HCT116 (cell line): Measurements from ENCODE around the gene SARS1. TPM values are rescaled to one million over a fixed set of nuclear protein-coding genes. Genes with fewer than 3 reads are reported as not detected.

ENCODE experiments used
- ATAC-seq: fragments of 200-7000 bp; cut with Tn5 transposase; 2 replicates; pipeline ENCODE4 v1.9.1; 2020; ENCODE audit warnings: mild to moderate bottlenecking, moderate library complexity
- BruUV-seq: library from RNA; stranded (reverse); fragments of 400-500 nt; replicated peaks from 2 replicates; lab custom pipeline; 2021; lab: Mats Ljungman, UMichigan
- CTCF ChIA-PET: fragments of 300-600 bp; sonication (Branson Sonifier 250); formaldehyde crosslinking; loops from one replicate; lab custom pipeline; 2021; ENCODE audit warnings: antibody characterized with exemption; lab: Charles Lee
- POLR2A ChIA-PET: fragments of 300-600, 350-600 bp; sonication (Branson Sonifier 250); formaldehyde crosslinking; loops from one replicate; lab custom pipeline; 2021; ENCODE audit warnings: antibody characterized with exemption; lab: Charles Lee
- RAD21 ChIA-PET, 2 experiments: fragments of 300-600 bp; sonication (Branson Sonifier 250); formaldehyde crosslinking; loops; one replicate each; lab custom pipeline; 2023; ENCODE audit warnings: low total read pairs in 2 of 2; ENCODE audit not compliant: uncharacterized antibody in 2 of 2, unreplicated experiment in 2 of 2, low non-redundant PET in 1 of 2; lab: Charles Lee
- DNase-seq: peaks from one replicate; pipeline ENCODE4 v3.0.0-alpha.2; 2010; ENCODE audit warnings: low read depth, low spot score
- H2AFZ ChIP-seq: fragments of 200-600 bp; shearing (Covaris generic), sonication (generic); 2 replicates; pipeline ENCODE4 v1.6.1; 2017; ENCODE audit warnings: low read depth, mixed run types, mixed read lengths, antibody characterized with exemption, low read length; ENCODE audit not compliant: poor library complexity, severe bottlenecking
- H3K27ac ChIP-seq: 2 replicates; pipeline ENCODE4 v1.5.1; 2012; ENCODE audit warnings: low read depth, low read length
- H3K27me3 ChIP-seq: fragments of 200-600 bp; sonication (generic); 2 replicates; pipeline ENCODE4 v1.6.1; 2016; ENCODE audit warnings: mixed run types, low read length, mixed read lengths; ENCODE audit not compliant: insufficient read depth
- H3K36me3 ChIP-seq, 2 experiments: fragments of 200-500 bp in 1 of 2; fragments of 200-600 bp in 1 of 2; sonication (Bioruptor generic) in 1 of 2; sonication (generic) in 1 of 2; 2 replicates each; pipeline versions ENCODE4 v1.5.1 to v1.6.1; 2014 to 2016; ENCODE audit warnings: low read length in 2 of 2, inconsistent platforms in 1 of 2, mixed read lengths in 1 of 2, mixed run types in 1 of 2; ENCODE audit not compliant: insufficient read depth in 2 of 2, control insufficient read depth in 1 of 2
- H3K4me1 ChIP-seq, 2 experiments: fragments of 200-600 bp in 1 of 2; sonication (generic) in 1 of 2; 2 replicates each; pipeline versions ENCODE4 v1.5.1 to v1.6.1; 2012 to 2017; ENCODE audit warnings: low read length in 2 of 2, inconsistent platforms in 1 of 2, mild to moderate bottlenecking in 1 of 2, mixed read lengths in 1 of 2, mixed run types in 1 of 2, moderate library complexity in 1 of 2; ENCODE audit not compliant: insufficient read depth in 2 of 2, control insufficient read depth in 1 of 2
- H3K4me2 ChIP-seq: fragments of 200-600 bp; sonication (generic); 2 replicates; pipeline ENCODE4 v1.6.1; 2017; ENCODE audit warnings: mixed run types, low read length, mixed read lengths
- H3K4me3 ChIP-seq, 2 experiments: fragments of 200-600 bp in 1 of 2; sonication (generic) in 1 of 2; replicated peaks in 1 of 2; 2 replicates each; pipeline ENCODE4 v1.5.1; 2011 to 2016; ENCODE audit warnings: low read length in 2 of 2, control low read depth in 1 of 2, low read depth in 1 of 2, mild to moderate bottlenecking in 1 of 2, mixed read lengths in 1 of 2, mixed run types in 1 of 2
- H3K79me2 ChIP-seq: fragments of 200-600 bp; sonication (generic); 2 replicates; pipeline ENCODE4 v1.6.1; 2017; ENCODE audit warnings: mild to moderate bottlenecking, mixed run types, low read length, moderate library complexity, mixed read lengths; ENCODE audit not compliant: insufficient read depth
- H3K9ac ChIP-seq: fragments of 200-600 bp; sonication (generic); 2 replicates; pipeline ENCODE4 v1.6.1; 2016; ENCODE audit warnings: low read length, mixed read lengths
- H3K9me2 ChIP-seq: fragments of 200-600 bp; sonication (generic), shearing (Covaris generic); 2 replicates; pipeline ENCODE4 v1.6.1; 2017; ENCODE audit warnings: mixed run types, mild to moderate bottlenecking, moderate library complexity; ENCODE audit not compliant: insufficient read depth
- H3K9me3 ChIP-seq, 2 experiments: fragments of 200-500 bp in 1 of 2; fragments of 200-600 bp in 1 of 2; sonication (Bioruptor generic) in 1 of 2; sonication (generic) in 1 of 2; 2 replicates each; pipeline ENCODE4 v1.6.1; 2014 to 2017; ENCODE audit warnings: low read length in 2 of 2, mixed read lengths in 2 of 2, inconsistent platforms in 1 of 2, low read depth in 1 of 2, mild to moderate bottlenecking in 1 of 2, mixed run types in 1 of 2, moderate library complexity in 1 of 2; ENCODE audit not compliant: control insufficient read depth in 1 of 2, insufficient read depth in 1 of 2
- H4K20me1 ChIP-seq: fragments of 200-600 bp; sonication (generic), shearing (Covaris generic); 2 replicates; pipeline ENCODE4 v1.6.1; 2017; ENCODE audit warnings: mixed run types, mild to moderate bottlenecking, moderate library complexity; ENCODE audit not compliant: insufficient read depth
- CBX3 ChIP-seq: IDR thresholded peaks from 2 replicates; pipeline ENCODE4 v1.6.1; 2012; ENCODE audit warnings: low read depth
- CEBPB ChIP-seq: IDR thresholded peaks from 2 replicates; pipeline ENCODE4 v1.6.1; 2012; ENCODE audit warnings: low read depth
- EGR1 ChIP-seq: IDR thresholded peaks from 2 replicates; pipeline ENCODE4 v1.6.1; 2012; ENCODE audit warnings: low read depth
- EZH2phosphoT487 ChIP-seq: fragments of 200-600 bp; IDR thresholded peaks from 2 replicates; pipeline ENCODE4 v1.6.1; 2018; ENCODE audit warnings: antibody characterized with exemption, borderline replicate concordance
- FOSL1 ChIP-seq: IDR thresholded peaks from 2 replicates; pipeline ENCODE4 v1.6.1; 2012; ENCODE audit warnings: low read depth
- POLR2AphosphoS5 ChIP-seq: IDR thresholded peaks from 2 replicates; pipeline ENCODE4 v1.6.1; 2011; ENCODE audit warnings: mild to moderate bottlenecking, low read depth, low read length, moderate library complexity
- RAD21 ChIP-seq: IDR thresholded peaks from 2 replicates; pipeline ENCODE4 v1.6.1; 2012; ENCODE audit warnings: low read depth, mild to moderate bottlenecking
- SIN3A ChIP-seq: IDR thresholded peaks from 2 replicates; pipeline ENCODE4 v1.6.1; 2012; ENCODE audit warnings: low read depth
- YY1 ChIP-seq: IDR thresholded peaks from 2 replicates; pipeline ENCODE4 v1.6.1; 2011; ENCODE audit warnings: low read length, low read depth, moderate library complexity, mild to moderate bottlenecking; ENCODE audit not compliant: insufficient replicate concordance; ENCODE audit errors: extremely low read depth
- ZFX ChIP-seq: fragments of 450-650 bp; IDR thresholded peaks from 2 replicates; pipeline ENCODE4 v1.6.1; 2017
- ZNF274 ChIP-seq: fragments of 200-500 bp; sonication (Bioruptor generic); IDR thresholded peaks from 2 replicates; pipeline ENCODE4 v1.6.1; 2014; ENCODE audit warnings: mild to moderate bottlenecking, low read depth, low read length, inconsistent platforms
- intact Hi-C: fragments of 100-400 bp; cut with micrococcal nuclease; formaldehyde crosslinking; loops from 2 replicates; pipeline ENCODE4 v1.10.0; 2022
- total RNA-seq: library from RNA; stranded (reverse); gene quantifications from one replicate; pipeline ENCODE4 v1.2.1, GENCODE V29; 2021; ENCODE audit not compliant: unreplicated experiment
- TF ChIP-seq, protein P1 (sequence below), 3 experiments: fragments of 200-600 bp in 1 of 3; sonication (generic) in 1 of 3; IDR thresholded peaks in 2 of 3; conservative IDR thresholded peaks in 1 of 3; 2 replicates each; pipeline ENCODE4 v1.5.1; 2012 to 2017; ENCODE audit warnings: low read depth in 2 of 3, low read length in 2 of 3, antibody characterized with exemption in 1 of 3, borderline replicate concordance in 1 of 3, control low read depth in 1 of 3, mild to moderate bottlenecking in 1 of 3, mixed read lengths in 1 of 3, mixed run types in 1 of 3, moderate library complexity in 1 of 3; ENCODE audit not compliant: insufficient read depth in 1 of 3
- TF ChIP-seq, protein P2 (sequence below): IDR thresholded peaks from 2 replicates; pipeline ENCODE4 v1.6.1; 2011; ENCODE audit warnings: mild to moderate bottlenecking, low read length, moderate library complexity; ENCODE audit not compliant: insufficient replicate concordance; ENCODE audit errors: extremely low read depth

The SARS1 gene
- total RNA-seq, 1 experiment from 2014 or later = 206 TPM

- H3K9ac ChIP-seq = no peak overlapping the region
- ChIA-PET CTCF (no interaction called here), RAD21 (no interaction called here), POLR2A (no interaction called here)
- no peaks in the 10 kb centered on the region for H3K9me3 ChIP-seq
- ATAC-seq (no peak), DNase-seq (no peak)
- no peak overlapping the region for H2AFZ ChIP-seq
- no peak overlapping the region for H3K4me3 ChIP-seq
- H3K79me2 ChIP-seq = no peaks in the 10 kb centered on the region
- intact Hi-C loops = no loop called here
- no peaks in the 10 kb centered on the region for H3K36me3 ChIP-seq
- H3K4me2 ChIP-seq = no peak overlapping the region
- peaks cover 15 to 16% of the 10 kb centered on the region in 2 experiments for H3K4me1 ChIP-seq
- H3K27me3 ChIP-seq = no peaks in the 10 kb centered on the region
- no TSS peak for BruUV-seq
- H3K9me2 ChIP-seq = no peaks in the 10 kb centered on the region
- TF ChIP-seq, protein P1, sequence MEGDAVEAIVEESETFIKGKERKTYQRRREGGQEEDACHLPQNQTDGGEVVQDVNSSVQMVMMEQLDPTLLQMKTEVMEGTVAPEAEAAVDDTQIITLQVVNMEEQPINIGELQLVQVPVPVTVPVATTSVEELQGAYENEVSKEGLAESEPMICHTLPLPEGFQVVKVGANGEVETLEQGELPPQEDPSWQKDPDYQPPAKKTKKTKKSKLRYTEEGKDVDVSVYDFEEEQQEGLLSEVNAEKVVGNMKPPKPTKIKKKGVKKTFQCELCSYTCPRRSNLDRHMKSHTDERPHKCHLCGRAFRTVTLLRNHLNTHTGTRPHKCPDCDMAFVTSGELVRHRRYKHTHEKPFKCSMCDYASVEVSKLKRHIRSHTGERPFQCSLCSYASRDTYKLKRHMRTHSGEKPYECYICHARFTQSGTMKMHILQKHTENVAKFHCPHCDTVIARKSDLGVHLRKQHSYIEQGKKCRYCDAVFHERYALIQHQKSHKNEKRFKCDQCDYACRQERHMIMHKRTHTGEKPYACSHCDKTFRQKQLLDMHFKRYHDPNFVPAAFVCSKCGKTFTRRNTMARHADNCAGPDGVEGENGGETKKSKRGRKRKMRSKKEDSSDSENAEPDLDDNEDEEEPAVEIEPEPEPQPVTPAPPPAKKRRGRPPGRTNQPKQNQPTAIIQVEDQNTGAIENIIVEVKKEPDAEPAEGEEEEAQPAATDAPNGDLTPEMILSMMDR (IDR thresholded peaks at IDR 0.05 in 2 of 3, conservative IDR thresholded peaks at IDR 0.05 in 1 of 3; ENCODE audit: borderline replicate concordance in 1 of 3, insufficient read depth in 1 of 3, low read depth in 2 of 3, low read length in 2 of 3) = no peak
- TF ChIP-seq, protein P2, sequence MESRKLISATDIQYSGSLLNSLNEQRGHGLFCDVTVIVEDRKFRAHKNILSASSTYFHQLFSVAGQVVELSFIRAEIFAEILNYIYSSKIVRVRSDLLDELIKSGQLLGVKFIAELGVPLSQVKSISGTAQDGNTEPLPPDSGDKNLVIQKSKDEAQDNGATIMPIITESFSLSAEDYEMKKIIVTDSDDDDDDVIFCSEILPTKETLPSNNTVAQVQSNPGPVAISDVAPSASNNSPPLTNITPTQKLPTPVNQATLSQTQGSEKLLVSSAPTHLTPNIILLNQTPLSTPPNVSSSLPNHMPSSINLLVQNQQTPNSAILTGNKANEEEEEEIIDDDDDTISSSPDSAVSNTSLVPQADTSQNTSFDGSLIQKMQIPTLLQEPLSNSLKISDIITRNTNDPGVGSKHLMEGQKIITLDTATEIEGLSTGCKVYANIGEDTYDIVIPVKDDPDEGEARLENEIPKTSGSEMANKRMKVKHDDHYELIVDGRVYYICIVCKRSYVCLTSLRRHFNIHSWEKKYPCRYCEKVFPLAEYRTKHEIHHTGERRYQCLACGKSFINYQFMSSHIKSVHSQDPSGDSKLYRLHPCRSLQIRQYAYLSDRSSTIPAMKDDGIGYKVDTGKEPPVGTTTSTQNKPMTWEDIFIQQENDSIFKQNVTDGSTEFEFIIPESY = no peak
- TF ChIP-seq, all 23 proteins: peak for 0
- H3K27ac ChIP-seq = no peak overlapping the region
- H4K20me1 ChIP-seq = no peaks in the 10 kb centered on the region
These were observed 32.5 kb upstream of the SARS1 start for GRCh38 chr1:109181085-109181806.

DNA sequence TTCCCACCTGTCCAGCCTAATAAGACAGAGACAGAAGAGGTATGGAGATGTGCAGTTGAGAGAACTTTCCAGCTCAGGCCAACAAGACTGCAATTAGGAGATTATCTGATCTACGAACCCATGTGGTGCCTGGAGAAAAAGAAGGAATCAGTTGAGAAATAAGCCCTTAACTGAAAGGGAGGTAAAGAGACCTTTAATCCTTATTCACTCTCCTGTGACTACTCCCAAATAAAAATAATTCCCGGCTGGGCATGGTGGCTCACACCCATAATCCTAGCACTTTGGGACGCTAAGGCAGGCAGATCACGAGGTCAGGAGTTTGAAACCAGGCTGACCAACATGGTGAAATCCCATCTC lies 31.9 kb upstream of the SARS1 start:
- Histone ChIP-seq H3K9me2 (no peaks in the 10 kb centered on the region), H3K36me3 (no peaks in the 10 kb centered on the region), H3K4me1 (peaks cover 18 to 20% of the 10 kb centered on the region in 2 experiments), H3K4me3 (no peak overlapping the region), H2AFZ (no peak overlapping the region), H3K9ac (no peak overlapping the region), H4K20me1 (no peaks in the 10 kb centered on the region), H3K27me3 (no peaks in the 10 kb centered on the region), H3K79me2 (no peaks in the 10 kb centered on the region), H3K9me3 (no peaks in the 10 kb centered on the region), H3K27ac (no peak overlapping the region), H3K4me2 (no peak overlapping the region)
- ChIA-PET CTCF (no interaction called here), POLR2A (no interaction called here), RAD21 (no interaction called here)
- BruUV-seq = no TSS peak
- intact Hi-C loops = no loop called here
- DNase-seq = no peak
- no peak for ATAC-seq
- TF ChIP-seq EGR1 = no peak
- no peak for TF ChIP-seq FOSL1
- TF ChIP-seq POLR2AphosphoS5 = no peak
- no peak for TF ChIP-seq ZFX
- TF ChIP-seq SIN3A = no peak
- TF ChIP-seq CBX3 = no peak
- no peak for TF ChIP-seq EZH2phosphoT487
- no peak for TF ChIP-seq YY1
- TF ChIP-seq RAD21 = no peak
- TF ChIP-seq, protein P1 (IDR thresholded peaks at IDR 0.05 in 2 of 3, conservative IDR thresholded peaks at IDR 0.05 in 1 of 3; ENCODE audit: borderline replicate concordance in 1 of 3, insufficient read depth in 1 of 3, low read depth in 2 of 3, low read length in 2 of 3) = no peak
- no peak for TF ChIP-seq ZNF274
- no peak for TF ChIP-seq CEBPB
